GOT3 (cell line): ENCODE data around the gene FKBP10.
"Not testable (repeated sequence)": the region's sequence is repeated elsewhere in the genome, so short reads cannot be mapped to it uniquely, and the experiment has no call there.

Experiments
- DNase-seq: peaks from one replicate; lab custom pipeline; 2025; ENCODE audit warnings: mixed read lengths; lab: John Stamatoyannopoulos, UW

FKBP10 gene

DNA sequence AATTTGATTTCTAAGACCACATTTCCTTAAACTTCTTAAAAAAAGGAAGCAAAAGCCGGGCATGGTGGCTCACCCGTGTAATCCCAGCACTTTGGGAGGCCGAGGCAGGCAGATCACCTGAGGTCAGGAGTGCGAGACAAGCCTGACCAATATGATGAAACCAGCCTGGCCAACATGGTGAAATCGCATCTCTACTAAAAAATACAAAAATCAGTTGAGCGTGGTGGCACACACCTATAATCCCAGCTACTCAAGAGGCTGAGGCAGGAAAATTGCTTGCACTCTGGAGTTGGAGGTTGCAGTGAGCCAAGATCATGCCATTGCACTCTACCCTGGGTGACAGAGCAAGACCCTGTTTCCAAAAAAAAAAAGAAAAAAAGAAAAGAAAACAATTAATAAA, 28.0 kb downstream of the FKBP10 start:
- DNase-seq: not testable (repeated sequence)

GRCh38 chr17:41844971-41845370, 32.2 kb downstream of the FKBP10 start:
- DNase-seq: no peak

GRCh38 chr17:41848788-41849187, 36.0 kb downstream of the FKBP10 start:
- DNase-seq: no peak

DNA sequence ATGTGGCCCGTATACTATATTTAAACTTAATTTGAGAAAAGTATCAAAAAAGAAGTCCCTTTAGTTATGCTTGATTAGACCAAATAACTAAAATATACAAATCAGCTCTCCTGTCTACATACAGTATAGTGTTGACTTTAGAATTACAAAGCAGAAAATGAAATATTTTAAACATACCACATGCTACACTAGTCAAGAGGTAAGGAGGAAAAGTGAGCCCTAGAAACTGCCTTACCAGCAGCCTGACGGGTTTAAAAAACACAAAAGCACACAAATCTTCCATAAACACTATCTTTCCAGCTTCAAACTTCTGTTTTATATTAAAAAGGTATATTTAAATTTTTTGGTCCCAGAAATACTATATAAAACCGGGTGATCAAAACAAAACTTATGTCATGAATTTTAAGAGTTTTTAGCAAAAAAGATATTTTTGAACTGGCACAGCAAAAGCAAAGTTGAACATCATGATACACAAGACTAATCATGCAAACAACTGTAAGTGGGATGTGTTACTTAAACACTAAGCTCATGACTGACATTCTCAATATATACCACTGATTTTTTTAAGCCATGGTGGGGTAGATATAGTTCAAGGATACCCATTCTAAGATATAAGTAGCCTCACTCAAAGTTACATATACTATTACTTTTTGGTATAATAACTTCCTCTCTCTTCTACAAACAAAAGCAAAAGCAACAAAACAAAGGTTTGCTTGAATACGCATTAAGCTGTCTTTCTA, 36.6 kb downstream of the FKBP10 start:
- DNase-seq: no peak

DNA sequence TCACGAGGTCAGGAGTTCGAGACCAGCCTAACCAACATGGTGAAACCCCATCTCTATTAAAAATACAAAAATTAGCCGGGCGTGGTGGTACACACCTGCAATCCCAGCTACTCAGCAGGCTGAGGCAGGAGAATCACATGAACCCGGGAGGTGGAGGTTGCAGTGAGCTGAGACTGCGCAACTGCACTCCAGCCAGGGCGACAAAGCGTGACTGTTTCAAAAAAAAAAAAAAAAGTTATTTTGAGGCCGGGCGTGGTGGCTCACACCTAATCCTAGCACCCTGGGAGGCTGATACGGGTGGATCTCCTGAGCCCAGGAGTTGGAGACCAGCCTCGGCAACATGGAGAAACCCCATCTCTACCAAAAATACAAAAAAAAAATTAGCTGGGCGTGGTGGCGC, 38.6 kb downstream of the FKBP10 start:
- not testable (repeated sequence) for DNase-seq

- DNase-seq: no peak
Observed at GRCh38 chr17:41860254-41860931, 47.6 kb downstream of the FKBP10 start.

DNA sequence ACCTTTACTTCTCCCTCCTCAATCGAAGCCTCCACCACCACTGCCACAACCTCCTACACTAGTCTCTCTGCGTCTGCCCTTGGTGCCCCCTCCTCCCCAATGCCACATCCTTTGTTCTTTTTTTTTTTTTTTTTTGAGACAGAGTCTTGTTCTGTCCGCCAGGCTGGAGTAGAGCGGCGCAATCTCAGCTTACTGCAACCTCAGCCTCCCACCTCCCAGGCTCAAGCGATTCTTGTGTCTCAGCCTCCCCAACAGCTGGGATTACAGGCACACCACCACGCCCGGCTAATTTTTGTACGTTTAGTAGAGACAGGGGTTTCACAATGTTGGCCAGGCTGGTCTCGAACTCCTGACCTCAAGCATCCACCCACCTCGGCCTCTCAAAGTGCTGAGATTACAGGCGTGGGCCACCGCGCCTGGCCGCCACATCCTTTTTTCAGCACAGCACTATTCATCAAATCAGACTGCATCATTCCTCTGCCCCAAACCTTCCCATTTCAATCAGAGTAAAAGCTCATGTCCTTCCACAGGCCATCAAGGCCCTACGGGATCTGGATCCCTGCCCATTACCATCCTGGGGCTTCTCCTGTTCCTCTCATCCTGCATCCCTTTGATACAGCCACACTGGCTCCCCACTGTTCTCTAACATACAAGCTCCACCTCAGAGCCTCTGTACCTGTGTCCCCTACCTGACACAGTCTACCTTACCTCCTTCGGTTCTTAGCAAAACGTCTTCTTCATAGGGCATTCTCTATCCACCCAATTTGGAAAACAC, 50.5 kb downstream of the FKBP10 start:
- DNase-seq: no peak

- no peak for DNase-seq
Observed at GRCh38 chr17:41864498-41864835, 51.7 kb downstream of the FKBP10 start.

- DNase-seq: peak; percentile 84
Observed at GRCh38 chr17:41864836-41865595, 52.2 kb downstream of the FKBP10 start, which contains the start of gene KLHL11. Gene KLHL11, minus strand, starts transcription at chr17:41865423. Its CDS starts 53 bp downstream, at chr17:41865370.

DNA sequence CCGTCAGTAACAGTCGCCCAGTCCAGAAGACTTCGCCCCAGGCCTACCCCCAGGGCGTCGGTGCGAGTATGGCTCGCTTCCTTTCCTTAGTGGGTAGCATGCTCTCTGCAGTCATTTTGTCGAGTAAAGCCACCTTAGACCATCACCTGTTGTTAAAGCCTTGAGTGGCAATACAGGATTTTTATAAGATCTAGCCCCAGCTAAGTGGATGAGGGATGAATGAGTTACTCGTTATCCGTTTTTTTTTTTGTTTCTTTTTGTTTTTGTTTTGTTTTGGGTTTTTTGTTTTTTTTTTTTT, 52.7 kb downstream of the FKBP10 start:
- no peak for DNase-seq

DNA sequence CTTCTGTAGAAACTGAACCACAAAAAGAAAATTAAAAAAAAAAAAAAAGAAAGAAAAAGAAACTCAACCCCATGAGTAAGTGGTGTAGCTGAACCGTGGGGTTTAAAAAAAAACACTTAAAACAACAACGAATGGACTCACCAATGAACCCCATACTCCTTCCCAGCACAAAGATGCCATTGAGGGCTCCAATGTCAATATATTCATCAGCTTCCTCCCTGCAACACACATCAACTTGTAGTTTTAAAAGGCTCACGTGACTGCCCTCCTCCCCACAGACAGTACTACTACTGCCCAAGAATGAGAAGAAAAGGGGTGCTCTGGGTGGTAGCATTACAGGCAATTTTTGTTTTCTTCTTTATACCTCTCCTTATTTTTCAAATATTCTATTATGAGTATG, 55.8 kb downstream of the FKBP10 start:
- DNase-seq: no peak

DNA sequence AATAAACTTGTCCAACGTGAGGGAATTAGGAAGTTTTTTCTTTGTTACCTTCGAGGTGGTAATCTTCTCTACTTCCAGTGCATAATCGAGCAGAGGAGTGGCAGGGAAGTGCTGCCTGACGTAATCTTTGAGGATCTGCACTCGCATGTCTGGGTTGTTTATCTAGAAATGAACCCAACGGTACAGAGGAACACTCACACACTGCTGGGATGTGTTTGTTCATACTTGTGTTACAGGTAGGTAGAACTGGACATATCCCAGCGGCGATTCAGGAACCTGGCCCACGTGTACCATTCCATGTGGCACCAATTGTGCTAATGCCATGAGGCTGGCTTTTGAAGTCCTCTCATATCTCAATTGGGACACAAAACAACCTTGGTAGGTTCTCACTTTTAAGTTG, 56.6 kb downstream of the FKBP10 start:
- DNase-seq: no peak

DNA sequence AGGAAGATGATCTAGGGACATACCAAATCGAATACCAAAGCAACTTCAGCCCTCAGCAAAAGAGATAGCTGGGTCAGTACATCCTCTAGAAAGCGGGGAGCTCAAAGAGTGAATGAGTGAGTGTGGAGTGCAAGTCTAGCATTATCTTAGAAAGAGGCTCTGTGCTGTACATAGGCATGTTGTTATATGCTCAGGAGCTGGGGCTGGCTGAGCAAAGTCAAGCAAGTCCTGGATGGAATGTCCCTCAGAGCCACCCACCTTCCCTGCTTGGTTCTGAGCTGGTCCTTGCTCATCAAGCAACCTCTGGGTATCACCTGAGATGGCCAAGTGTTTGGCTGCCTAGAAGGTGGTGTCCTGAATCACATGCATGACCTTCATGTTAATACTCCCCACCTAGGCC, 57.3 kb downstream of the FKBP10 start:
- DNase-seq: no peak

DNA sequence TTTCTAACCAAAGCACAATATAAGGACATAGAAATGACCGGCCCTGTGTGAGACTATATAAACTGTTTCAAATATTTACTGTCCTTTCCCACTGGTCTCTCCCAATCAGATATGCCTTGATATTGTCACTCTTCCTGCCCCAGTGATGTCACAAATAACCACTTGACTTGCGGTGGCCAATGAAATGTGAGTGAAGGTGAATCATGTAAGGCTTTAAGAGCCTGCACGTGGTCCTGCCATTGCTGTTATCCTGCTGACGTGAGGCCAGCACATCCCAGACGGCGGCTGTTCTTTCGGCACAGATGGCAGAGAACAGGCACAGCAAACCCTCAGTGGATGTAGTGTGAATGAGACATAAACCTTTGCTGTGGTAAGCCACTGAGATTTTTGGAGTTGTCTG, 57.8 kb downstream of the FKBP10 start:
- DNase-seq: no peak

DNA sequence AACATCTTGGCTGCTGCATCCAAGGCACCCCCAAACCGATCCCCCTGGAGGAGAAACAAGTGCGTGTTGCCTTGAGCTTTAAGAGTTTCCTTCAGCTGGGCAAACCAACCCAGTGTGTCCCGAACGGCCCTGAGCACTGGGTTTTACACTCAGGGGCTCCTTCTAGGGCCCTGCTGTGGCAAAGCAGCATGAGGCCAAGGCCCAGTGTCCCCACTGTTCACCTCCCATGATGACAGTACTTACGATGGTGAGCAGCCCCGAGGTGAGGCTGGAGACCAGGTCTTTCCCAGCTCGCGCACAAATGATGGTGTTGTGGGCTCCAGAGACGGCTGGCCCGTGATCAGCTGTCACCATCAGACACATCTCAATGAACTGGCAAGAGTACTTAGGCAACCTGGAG, 59.0 kb downstream of the FKBP10 start:
- no peak for DNase-seq
